ENCODE data around the gene ANKS1B. TPM values are rescaled to one million over a fixed set of nuclear protein-coding genes. Genes with fewer than 3 reads are reported as not detected.

ANKS1B gene
- polyA plus RNA-seq, 3 donors: not detected

DNA sequence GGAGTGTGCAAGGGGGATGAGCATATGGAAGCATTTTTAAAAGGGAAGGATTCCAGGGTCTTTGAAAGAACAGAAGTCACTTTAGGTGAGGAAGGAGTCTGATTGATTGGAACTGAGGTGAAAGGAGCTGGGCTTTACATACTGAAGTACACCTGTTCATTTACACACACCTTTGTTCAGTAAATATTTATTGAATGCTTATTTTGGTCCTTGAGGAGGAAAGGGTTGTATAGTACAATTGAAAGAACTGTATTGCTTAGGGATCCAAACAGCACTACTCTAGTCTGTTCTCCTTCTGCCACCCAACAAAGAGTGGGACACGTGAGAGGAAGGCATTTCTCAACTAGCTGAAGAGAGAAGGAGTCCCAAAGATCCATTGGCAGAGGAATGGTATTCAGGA is 1275.7 kb downstream of the ANKS1B start:
- H3K27ac ChIP-seq (ENCODE audit: low read depth in 1 of 2, low read length in 2 of 2): peak overlapping the region in 1 of 2 donors; percentile 15
- peaks cover 96% of the 10 kb centered on the region for H4K20me1 ChIP-seq (ENCODE audit: insufficient read depth, low read length)
- H3K27ac Mint-ChIP-seq: peak overlapping the region in 2 of 7 donors; percentile 42 to 56
- no peak overlapping the region for H2AFZ ChIP-seq (ENCODE audit: insufficient read depth, low read depth, low read length, poor library complexity, severe bottlenecking)
- intact Hi-C loops (cut with micrococcal nuclease): no loop called here
- TF ChIP-seq, protein P1, sequence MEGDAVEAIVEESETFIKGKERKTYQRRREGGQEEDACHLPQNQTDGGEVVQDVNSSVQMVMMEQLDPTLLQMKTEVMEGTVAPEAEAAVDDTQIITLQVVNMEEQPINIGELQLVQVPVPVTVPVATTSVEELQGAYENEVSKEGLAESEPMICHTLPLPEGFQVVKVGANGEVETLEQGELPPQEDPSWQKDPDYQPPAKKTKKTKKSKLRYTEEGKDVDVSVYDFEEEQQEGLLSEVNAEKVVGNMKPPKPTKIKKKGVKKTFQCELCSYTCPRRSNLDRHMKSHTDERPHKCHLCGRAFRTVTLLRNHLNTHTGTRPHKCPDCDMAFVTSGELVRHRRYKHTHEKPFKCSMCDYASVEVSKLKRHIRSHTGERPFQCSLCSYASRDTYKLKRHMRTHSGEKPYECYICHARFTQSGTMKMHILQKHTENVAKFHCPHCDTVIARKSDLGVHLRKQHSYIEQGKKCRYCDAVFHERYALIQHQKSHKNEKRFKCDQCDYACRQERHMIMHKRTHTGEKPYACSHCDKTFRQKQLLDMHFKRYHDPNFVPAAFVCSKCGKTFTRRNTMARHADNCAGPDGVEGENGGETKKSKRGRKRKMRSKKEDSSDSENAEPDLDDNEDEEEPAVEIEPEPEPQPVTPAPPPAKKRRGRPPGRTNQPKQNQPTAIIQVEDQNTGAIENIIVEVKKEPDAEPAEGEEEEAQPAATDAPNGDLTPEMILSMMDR (IDR thresholded peaks at IDR 0.05): no peak
- H3K4me2 ChIP-seq (replicated peaks; ENCODE audit: extremely low read depth, low read length, poor library complexity, severe bottlenecking): no peak overlapping the region
- H3K4me3 Mint-ChIP-seq: no peak overlapping the region
- H3K36me3 Mint-ChIP-seq: peaks cover 71 to 95% of the 10 kb centered on the region in 2 donors
- no peaks in the 10 kb centered on the region for H3K4me1 Mint-ChIP-seq
- DNase-seq: no peak
- no CpG with 5 or more reads among the region's 1 CpG for WGBS (ENCODE audit: insufficient coverage)
- H3K36me3 ChIP-seq (replicated peaks in 1 of 2; ENCODE audit: control insufficient read depth in 1 of 2, insufficient read depth in 2 of 2, low read length in 2 of 2): peaks cover 83 to 100% of the 10 kb centered on the region in 2 donors
- no peak overlapping the region for H3K4me3 ChIP-seq (replicated peaks in 1 of 3; ENCODE audit: low read depth in 2 of 3, low read length in 3 of 3)
- H3K27me3 ChIP-seq (ENCODE audit: control insufficient read depth in 2 of 2, insufficient read depth in 2 of 2, low read length in 2 of 2): no peaks in the 10 kb centered on the region
- H3K9ac ChIP-seq (ENCODE audit: insufficient read depth, low read length, poor library complexity, severe bottlenecking): no peak overlapping the region
- H3K9me3 ChIP-seq (replicated peaks in 1 of 2; ENCODE audit: control insufficient read depth in 1 of 2, insufficient read depth in 1 of 2, low read length in 2 of 2): no peaks in the 10 kb centered on the region
- no peaks in the 10 kb centered on the region for H3K4me1 ChIP-seq (ENCODE audit: control insufficient read depth in 1 of 2, insufficient read depth in 2 of 2, low read length in 2 of 2)
- no peaks in the 10 kb centered on the region for H3K9me3 Mint-ChIP-seq
- H3K27me3 Mint-ChIP-seq (ENCODE audit: low read depth in 3 of 3): no peaks in the 10 kb centered on the region
- peaks cover 14% of the 10 kb centered on the region for H3K79me2 ChIP-seq (ENCODE audit: insufficient read depth, low read length)

DNA sequence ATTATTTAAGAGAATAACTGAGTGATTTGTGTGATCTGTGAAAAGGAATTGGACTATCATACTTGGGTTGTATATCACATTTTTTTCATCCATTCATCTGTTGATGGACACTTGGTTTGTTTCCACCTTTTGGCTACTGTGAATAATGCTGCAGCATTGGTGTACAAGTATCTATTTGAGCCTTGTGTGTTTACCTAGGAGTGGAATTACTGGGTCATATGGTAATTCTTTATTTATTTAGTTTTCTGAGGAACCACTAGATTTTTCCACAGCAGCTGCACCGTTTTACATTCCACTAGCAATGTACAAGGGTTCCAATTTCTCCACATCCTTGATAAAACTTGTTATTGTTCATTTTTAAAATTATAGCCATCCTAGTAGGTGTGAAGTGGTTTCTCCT is 1283.6 kb downstream of the ANKS1B start:
- peaks cover 67 to 91% of the 10 kb centered on the region in 2 donors for H3K36me3 Mint-ChIP-seq
- DNase-seq: no peak
- H3K27ac Mint-ChIP-seq: no peak overlapping the region
- TF ChIP-seq, protein P1 (IDR thresholded peaks at IDR 0.05): no peak
- H3K4me1 Mint-ChIP-seq: peaks cover 21% of the 10 kb centered on the region
- no peaks in the 10 kb centered on the region for H3K9me3 Mint-ChIP-seq
- no CpG with 5 or more reads among the region's 1 CpG for WGBS (ENCODE audit: insufficient coverage)
- Histone ChIP-seq H4K20me1 (ENCODE audit: insufficient read depth, low read length) (peaks cover 99% of the 10 kb centered on the region), H3K4me3 (replicated peaks in 1 of 3; ENCODE audit: low read depth in 2 of 3, low read length in 3 of 3) (no peak overlapping the region), H3K79me2 (ENCODE audit: insufficient read depth, low read length) (peaks cover 57% of the 10 kb centered on the region), H2AFZ (ENCODE audit: insufficient read depth, low read depth, low read length, poor library complexity, severe bottlenecking) (no peak overlapping the region), H3K9ac (ENCODE audit: insufficient read depth, low read length, poor library complexity, severe bottlenecking) (no peak overlapping the region), H3K27ac (ENCODE audit: low read depth in 1 of 2, low read length in 2 of 2) (peak overlapping the region in 1 of 2 donors; percentile 24), H3K36me3 (replicated peaks in 1 of 2; ENCODE audit: control insufficient read depth in 1 of 2, insufficient read depth in 2 of 2, low read length in 2 of 2) (peaks cover 59 to 99% of the 10 kb centered on the region in 2 donors), H3K4me1 (ENCODE audit: control insufficient read depth in 1 of 2, insufficient read depth in 2 of 2, low read length in 2 of 2) (peaks cover 15 to 23% of the 10 kb centered on the region in 2 donors), H3K4me2 (replicated peaks; ENCODE audit: extremely low read depth, low read length, poor library complexity, severe bottlenecking) (no peak overlapping the region), H3K27me3 (ENCODE audit: control insufficient read depth in 2 of 2, insufficient read depth in 2 of 2, low read length in 2 of 2) (no peaks in the 10 kb centered on the region), H3K9me3 (replicated peaks in 1 of 2; ENCODE audit: control insufficient read depth in 1 of 2, insufficient read depth in 1 of 2, low read length in 2 of 2) (no peaks in the 10 kb centered on the region)
- intact Hi-C loops (cut with micrococcal nuclease): no loop called here
- H3K27me3 Mint-ChIP-seq (ENCODE audit: low read depth in 3 of 3): no peaks in the 10 kb centered on the region
- no peak overlapping the region for H3K4me3 Mint-ChIP-seq

Data from CD14-positive monocyte (primary cell).